HG03571 (cell line): Measurements from ENCODE around the gene CLDN6.
"Not testable (repeated sequence)": the region's sequence is repeated elsewhere in the genome, so short reads cannot be mapped to it uniquely, and the experiment has no call there.

Source experiments
- ATAC-seq: cut with Tn5 transposase; IDR thresholded peaks from one replicate; pipeline ENCODE4 v1.9.1; 2021; ENCODE audit not compliant: unreplicated experiment

The CLDN6 gene

DNA sequence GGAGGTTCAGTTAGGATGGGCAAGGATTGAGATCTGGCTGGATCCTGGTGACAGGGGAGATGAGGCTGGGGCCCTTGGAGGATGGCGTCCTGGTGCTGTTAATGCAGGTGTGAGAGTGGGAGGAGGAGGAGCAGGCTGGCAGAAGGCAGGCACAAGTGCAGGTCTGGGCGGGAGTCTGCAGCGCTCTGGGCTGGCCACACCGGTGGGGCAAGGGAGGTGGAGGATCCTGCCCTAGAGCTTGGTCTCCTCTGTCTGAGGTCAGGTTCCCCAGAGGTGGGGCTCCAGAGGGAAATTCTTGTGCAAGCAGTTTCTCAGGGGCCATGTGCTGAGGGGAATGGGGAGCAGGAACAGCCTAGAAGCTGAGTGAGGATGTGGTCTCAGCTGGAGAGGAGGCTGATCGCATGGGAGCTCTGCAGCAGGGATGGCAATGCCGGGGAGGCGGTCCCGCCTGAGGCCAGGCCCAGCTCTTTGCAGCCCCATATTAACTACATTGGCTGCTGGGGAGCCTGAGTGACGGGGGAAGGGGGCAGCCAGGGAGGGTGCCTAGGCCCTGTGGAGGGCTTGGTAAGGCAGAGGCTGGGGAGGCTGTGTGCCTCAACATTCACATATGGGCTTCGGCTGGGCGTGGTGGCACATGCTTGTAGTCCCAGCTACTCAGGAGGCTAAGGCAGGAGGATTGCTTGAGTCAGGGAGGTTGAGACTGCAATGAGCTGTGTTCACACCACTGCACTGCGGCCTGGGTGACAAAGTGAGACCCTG, 34.8 kb upstream of the CLDN6 start:
- ATAC-seq: not testable (repeated sequence)

DNA sequence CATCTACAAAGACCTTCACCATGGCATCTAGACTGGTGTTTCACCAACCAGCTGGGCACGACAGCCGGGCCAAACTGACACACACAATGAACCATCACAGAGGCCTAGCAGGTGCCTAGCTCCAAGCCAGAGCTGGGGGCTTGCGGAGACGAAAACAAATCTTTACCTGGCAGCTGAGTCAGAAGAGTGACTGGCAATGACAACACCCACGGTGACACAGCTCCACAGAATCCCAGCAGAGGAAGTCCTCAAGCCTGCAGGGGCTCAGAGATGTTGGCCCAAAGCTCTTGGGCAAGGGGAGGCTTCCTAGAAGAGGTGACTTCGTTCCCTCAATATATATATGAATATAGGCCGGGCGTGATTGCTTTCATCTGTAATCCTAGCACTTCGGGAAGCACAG, 33.5 kb upstream of the CLDN6 start:
- ATAC-seq: no peak

DNA sequence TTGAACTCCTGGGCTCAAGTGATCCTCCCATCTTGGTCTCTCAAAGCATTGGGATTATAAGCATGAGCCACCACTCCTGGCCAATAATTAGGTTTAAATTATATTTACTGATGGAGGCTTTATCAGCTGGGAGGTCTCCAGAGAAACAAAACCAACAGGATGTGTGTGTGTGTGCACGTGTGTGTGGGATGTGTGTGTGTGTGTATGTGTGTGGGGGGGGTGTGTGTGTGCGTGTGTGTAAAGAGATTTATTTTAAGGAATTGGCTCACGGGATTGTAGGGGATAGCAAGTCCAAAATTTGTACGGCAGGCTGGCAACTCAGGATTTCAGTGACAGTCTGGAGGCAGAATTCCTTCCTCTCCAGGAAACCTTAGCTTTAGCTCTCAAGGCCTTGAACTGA, 33.0 kb upstream of the CLDN6 start:
- ATAC-seq: no peak

DNA sequence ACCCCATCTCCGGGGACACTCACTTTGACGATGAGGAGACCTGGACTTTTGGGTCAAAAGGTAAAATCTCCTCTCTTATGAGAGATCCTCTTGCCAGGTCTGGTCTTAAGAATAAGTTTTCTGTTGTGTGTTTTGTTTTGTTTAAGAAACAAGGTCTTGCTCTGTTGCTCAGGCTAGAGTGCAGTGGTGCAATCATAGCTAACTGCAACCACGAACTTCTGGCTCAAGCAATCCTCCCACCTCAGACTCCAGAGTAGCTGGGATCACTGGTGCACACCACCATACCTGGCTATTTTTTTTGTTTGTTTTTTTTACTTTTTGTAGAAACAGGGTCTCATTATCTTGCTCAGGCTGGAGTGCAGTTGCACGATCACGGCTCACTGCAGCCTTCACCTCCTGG, 32.5 kb upstream of the CLDN6 start:
- no peak for ATAC-seq

DNA sequence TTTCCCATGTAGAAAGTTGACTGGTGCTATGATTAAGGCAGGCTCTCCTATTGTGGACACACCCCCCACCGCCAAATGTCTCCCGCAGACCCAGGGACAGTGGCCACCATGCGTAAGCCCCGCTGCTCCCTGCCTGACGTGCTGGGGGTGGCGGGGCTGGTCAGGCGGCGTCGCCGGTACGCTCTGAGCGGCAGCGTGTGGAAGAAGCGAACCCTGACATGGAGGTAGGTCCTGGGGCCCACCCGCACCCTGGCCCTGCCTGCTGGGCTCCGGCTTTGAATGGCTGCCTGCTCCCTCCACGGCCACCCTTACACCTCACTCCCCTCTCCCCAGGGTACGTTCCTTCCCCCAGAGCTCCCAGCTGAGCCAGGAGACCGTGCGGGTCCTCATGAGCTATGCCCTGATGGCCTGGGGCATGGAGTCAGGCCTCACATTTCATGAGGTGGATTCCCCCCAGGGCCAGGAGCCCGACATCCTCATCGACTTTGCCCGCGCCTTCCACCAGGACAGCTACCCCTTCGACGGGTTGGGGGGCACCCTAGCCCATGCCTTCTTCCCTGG, 32.0 kb upstream of the CLDN6 start:
- no peak for ATAC-seq

DNA sequence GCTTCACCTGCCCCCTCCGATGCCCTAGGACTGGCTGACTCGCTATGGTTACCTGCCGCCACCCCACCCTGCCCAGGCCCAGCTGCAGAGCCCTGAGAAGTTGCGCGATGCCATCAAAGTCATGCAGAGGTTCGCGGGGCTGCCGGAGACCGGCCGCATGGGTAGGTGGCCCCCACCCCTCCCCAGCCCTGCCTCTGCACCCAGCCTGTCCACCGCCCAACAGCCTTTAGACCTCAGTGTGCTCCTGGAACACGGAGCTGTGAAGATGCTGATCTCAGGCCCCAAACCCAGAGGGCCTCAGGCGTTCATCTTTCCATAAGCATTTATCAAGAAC, 29.4 kb upstream of the CLDN6 start:
- ATAC-seq: no peak

DNA sequence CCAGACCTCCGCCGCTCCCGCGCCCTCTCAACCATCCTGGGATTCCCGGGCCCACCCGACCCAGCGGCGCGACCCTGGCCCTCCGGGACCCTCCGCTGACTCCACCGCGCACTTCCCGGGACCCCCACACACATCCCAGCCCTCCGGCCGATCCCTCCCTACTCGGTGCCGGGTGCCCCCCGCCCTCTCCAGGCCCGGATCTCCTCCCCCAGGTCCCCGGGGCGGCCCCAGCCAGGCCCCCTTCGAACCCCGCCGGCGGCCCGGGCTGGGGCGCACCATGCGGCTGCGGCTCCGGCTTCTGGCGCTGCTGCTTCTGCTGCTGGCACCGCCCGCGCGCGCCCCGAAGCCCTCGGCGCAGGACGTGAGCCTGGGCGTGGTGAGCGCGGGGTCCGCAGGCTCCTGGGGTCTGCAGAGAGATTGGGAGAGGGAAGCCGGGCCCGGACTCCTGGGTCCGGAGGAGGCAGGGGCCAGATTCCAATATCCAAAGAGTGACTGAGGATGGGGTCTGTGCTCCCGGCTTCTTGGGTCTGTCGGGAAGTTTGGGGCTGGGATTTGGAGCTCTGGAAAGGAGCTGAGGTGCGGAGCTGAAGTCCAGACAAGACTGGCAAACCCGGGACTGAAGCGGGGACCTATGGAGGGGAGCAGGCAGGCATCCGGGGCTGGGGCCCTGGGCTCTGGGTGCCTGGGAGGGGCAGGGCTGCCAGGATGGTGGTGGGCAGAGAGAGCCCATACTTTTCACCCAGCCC, 28.8 kb upstream of the CLDN6 start:
- no peak for ATAC-seq

DNA sequence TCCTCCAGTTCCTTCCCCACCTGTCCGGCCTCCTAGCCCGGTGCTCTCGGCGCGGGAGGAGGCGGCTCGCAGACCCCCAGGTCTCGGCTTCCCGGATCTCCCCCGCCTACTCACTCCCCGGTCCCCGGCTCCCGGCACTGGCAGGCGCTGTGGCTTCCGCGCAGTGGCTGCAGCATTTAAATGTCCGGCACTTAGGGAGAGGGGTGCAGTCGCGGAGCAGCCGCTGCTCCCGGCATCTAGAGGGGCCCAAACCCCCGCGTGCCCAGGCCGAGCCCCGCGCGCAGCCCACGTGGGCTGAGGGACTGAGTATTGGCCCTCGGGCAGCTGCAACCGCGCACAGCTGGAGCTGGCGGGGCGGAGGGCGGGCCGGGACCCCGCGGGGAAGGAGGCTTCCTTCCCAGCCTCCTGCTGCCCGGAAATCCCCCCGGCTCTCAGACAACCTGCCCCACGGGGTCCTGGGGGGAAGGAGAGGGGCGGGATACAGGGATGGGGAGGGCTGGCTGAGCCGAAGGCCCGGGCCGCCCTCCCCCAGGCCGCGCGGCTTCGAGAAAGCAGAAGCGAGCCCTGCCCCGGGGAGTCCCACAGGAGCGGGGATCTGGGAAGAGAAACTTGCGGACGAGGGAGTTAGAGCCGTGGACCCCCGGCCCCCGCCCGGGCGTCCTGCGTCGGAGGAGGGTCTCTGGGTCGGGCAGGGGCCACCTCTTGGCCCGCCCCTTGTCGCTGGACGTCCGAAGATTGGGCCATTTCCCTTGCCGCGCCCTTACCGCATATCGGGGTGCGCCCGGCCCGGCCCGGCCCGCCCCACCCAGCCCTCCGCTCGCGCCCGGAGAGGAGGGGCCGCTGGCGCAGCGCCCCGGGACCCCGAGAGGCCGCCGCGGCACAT, 28.0 kb upstream of the CLDN6 start, which contains the start of gene MMP25:
MMP25 (plus strand) TSS at position 804 of the 883 bp plus-strand sequence. CDS start 357 bp downstream, outside the sequence.
- no peak for ATAC-seq

DNA sequence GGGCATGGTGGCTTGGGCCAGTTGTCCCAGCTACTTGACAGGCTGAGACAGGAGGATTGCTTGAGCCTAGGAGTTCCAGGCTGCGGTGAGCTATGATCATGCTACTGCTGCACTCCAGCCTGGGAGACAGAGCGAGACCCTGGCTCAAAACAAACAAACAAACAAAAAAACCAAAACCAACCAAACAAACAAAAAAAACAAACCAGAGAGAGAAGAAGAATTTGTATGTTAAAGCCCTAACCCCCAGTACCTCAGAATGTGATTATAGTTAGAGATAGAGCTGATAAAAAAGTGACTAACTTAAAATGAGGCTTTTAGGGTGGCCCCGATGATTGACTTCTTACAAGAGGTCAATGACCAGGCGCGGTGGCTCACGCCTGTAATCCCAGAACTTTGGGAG, 26.7 kb upstream of the CLDN6 start:
- no peak for ATAC-seq

DNA sequence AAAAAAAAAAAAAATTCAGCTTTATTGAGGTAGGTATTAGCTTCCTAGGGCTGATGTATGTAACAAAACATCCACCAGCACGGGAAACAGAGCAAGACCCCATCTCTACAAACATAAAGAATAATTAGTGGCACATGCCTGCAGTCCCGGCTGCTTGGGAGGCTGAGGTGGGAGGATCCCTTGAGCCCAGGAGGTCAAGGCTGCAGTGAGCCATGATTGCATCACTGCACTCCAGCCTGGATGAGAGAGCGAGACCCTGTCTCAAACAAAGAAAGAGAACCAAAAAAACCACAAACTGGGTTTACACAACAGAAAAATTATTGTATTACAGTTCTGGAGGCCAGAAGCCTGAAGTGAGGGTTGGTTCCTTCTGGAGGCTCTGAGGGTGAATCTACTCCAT, 24.4 kb upstream of the CLDN6 start:
- no peak for ATAC-seq

DNA sequence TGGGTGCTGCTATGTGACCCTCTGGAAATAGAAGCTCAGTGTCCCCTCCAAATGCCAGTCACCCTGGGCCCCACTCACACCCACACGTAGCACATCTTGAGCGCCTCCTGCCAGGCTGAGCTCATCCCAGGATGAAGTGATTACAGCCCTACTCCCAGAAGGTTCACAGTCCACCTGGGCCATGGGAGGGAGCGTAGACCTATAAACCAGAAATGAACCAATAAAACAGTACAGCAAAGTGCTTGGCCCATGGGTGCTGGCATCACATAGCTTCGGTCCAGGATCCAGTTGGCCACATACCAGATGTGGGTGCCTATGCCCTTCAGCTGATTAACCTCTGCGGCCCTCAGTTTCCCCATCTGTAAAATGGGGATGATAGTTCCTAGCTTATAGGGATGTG, 20.9 kb upstream of the CLDN6 start:
- no peak for ATAC-seq

DNA sequence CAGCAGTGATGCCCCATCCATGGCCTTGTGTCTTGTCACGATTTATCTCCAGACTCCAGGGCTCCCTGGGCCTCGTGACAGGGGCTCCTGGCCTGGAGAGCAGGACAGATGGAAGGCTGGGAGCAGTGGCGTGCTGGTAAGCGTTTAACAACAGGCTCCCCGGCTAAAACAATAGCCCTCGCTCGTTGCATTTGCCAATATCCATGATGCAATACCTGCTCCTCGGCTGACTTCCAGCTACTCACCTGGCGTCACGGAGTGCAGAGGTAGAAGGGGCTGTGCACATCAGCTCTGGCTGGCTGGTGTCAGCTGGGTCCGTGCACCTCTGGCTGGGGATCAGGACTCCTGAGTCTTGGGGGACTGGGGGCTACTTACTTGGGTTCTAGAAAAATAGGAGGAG, 20.3 kb upstream of the CLDN6 start:
- no peak for ATAC-seq

DNA sequence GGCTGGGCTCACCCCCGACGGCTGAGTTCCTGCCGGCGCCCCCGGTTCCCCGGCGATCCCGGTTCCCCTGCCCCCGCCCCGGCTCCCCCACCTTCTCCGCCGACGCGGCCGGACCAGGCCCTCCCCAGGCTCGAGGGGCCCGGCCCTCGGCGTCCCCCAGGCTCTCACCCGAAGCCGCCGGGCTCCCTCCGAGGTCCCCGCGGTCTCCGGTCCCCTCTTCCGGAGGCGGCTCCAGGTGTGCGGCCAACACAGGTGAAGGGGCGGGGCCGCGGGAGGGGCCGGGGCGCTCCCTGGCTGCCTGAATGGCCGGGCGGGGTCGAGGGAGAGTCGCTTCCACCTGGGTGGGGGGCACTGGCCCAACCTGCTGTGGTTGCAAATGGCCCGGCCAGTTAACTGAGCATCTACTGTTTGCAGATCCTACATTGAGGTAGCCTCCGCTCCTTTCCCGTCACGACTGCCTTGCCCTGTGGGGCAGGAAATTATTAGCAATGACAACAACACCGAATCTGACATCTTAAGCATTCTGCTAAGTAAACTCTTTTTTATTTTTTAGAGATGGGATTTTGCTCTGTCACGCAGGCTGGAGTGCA, 18.8 kb upstream of the CLDN6 start, which contains the start of gene BICDL2:
BICDL2 (minus strand) TSS at position 219 of the 590 bp plus-strand sequence. CDS start 1,448 bp downstream, outside the sequence.
- ATAC-seq: no peak

DNA sequence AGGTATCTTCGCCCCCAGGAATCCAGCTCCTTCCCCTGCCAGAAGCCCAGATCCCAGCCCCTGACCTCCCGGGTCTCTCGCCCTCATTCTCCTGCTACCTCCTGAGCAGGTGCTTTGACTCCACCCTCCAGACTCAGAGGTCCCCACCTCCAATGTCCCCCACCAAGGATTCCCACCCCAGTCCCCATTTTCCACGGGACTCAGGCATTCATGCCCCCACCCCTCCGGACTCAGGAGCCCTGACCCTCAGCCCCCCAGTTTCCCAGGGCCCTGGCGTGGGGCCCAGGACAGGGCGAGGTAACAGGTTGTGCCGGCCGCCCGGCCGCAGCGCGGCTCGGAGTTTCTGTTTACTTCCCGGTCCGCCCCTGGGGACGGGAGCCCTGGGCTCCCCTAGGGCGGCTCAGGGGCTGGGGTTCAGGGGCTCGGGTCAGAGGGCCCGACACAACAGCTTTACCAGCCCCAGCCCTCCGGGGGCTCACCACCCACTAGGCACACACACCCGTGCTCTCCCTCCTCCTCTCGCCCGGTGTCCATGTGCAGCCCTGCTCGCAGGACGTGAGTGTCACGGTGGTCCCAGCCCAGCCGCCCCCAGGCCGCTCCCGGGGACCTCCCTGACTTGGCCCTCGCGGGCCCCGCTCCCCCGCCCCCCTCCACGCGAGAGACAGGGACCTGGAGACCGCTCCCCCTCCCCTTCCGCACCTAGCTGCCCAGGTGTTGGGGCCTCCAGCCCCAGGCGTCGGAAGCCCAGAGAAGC, 18.2 kb upstream of the CLDN6 start:
- ATAC-seq: no peak

DNA sequence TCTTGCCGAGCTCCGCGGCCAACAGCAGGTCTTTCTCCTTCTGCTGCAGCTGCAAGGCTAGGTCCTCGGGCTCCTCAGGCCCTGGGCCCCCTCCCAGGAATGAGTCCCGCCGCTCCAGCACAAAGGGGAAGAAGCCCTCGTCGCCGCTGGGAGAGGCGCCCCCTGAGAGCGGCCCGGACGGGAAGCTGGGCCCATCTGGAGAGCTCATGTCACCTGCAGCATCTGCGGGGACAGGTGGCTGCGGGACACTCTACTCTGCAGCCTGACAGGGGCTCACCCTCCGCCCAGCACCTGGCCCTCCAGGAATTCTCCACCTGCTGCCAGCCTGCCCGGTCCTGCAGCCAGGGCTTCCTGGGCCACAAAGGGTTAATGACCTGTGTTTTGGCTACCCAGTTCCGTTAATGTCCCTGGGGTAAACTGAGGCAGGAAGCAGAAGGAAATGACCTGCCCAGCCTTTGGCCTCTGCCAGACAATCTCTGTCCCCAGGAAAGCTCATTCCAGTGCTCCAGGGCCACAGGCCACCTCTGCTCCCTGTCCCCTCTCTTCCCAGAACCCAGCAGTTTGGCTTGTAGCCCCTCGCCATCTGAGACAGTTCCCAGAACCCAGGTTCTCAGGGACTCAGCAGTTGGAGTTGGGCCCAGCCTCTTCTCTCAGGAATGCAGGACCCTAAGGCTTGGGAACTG, 17.4 kb upstream of the CLDN6 start:
- no peak for ATAC-seq

DNA sequence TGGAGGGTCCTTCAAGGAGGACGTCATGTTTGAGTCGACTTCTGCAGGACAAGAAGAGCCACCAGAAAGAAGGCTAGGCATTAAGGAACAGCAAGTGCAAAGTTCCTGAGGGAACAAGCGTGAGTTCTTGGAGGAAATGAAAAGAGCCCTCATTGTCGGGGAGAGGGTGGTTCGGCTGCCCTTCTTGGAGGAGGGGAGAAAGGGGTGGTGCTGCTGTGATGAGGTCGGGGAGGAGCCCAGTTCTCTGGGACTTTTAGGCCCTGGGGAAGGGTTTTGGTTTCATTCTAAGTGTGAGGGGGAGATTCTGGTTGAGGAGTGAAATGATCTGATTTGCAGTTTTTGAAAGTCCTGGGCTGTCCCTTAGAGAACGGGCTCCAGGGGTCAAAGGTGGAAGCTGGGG, 14.6 kb upstream of the CLDN6 start:
- no peak for ATAC-seq

DNA sequence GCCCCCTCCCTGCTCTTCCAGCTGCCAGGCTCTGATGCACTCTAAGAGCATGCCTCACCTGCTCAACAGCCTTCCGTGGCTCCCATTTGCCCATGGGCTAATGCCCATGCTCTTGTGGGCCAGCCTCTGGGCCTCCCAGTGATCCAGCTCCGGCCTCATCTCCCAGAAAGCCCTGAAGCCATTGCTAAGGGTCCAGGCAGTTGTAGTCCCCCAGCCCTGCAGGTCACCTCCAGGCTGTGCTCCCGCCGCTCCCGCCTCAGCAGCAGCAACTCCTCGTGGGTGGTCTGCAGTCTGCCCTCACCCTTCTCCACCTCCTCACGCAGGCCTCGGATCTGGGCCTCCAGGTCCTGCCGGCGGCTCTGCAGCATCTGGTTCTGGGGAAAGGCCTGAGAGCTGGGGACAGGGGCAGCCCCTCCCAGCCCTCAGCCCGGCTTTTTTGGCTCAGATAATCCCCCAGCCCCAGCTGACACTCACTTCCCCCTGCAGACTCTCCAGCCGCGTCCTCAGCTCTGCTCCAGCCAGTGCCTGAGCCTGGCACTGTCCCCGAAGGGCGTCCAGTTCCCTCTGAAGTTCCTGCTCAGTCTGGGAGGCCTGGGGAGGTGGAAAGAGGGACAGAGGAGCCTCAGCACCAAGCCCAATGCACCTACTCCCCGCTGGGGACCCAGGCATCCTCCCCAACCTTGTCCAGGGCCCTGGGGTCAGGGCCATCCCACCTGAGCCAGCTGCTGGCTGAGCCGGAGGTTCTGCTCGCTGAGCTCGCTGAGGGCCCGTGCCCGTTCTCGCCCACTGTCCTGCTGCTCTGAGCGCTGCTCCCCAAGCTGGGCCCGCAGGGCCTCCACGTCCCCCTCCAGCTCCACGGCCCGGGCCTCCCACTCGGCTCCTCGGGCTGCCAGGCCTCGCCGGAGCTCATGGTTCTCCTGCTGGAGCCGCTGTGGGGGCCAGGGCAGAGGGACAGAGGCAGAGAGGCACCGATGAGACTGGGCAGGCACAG, 12.5 kb upstream of the CLDN6 start:
- no peak for ATAC-seq

DNA sequence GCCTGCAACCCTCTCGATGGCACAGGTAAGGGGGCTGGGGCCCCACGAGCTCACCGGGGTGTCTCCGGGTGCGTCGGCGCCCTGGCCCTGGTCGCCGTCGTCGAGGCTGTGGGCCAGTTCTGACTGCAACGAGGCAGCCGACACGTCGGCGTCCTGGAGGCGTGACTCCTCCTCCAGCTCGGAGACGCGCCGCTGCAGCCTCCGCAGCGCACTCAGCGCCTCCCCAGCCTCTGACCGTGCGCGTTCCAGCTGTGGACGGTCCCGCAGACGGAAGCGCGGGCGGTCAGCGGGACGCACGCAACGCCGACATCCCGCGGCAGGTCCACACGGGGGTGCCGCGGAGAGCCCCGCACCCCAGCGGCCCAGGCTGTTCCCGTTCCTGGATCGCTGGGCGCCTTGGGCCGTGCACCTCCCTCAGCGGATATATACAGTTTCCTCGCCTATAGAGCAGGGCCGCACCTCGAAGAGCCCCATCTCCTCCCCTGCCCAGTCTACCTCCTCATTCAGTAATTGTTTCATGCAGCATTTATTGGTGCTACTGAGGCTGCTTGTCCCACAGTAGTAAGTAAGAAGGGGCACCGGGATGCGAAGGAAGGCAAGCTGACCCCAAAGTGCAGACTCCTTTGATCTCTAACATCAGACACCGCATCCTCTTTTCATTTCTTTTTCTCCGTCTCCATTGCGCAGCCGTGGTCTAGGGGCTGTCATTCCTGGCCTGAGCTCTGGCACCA, 11.7 kb upstream of the CLDN6 start:
- ATAC-seq: no peak
